HCT116 (cell line): ENCODE data around the gene IL31. TPM values are rescaled to one million over a fixed set of nuclear protein-coding genes. Genes with fewer than 3 reads are reported as not detected.

Source experiments
- ATAC-seq: fragments of 200-7000 bp; cut with Tn5 transposase; 2 replicates; pipeline ENCODE4 v1.9.1; 2020; ENCODE audit warnings: mild to moderate bottlenecking, moderate library complexity
- BruUV-seq: library from RNA; stranded (reverse); fragments of 400-500 nt; replicated peaks from 2 replicates; lab custom pipeline; 2021; lab: Mats Ljungman, UMichigan
- CTCF ChIA-PET: fragments of 300-600 bp; sonication (Branson Sonifier 250); formaldehyde crosslinking; loops from one replicate; lab custom pipeline; 2021; ENCODE audit warnings: antibody characterized with exemption; lab: Charles Lee
- POLR2A ChIA-PET: fragments of 300-600, 350-600 bp; sonication (Branson Sonifier 250); formaldehyde crosslinking; loops from one replicate; lab custom pipeline; 2021; ENCODE audit warnings: antibody characterized with exemption; lab: Charles Lee
- RAD21 ChIA-PET, 2 experiments: fragments of 300-600 bp; sonication (Branson Sonifier 250); formaldehyde crosslinking; loops; one replicate each; lab custom pipeline; 2023; ENCODE audit warnings: low total read pairs in 2 of 2; ENCODE audit not compliant: uncharacterized antibody in 2 of 2, unreplicated experiment in 2 of 2, low non-redundant PET in 1 of 2; lab: Charles Lee
- DNase-seq: peaks from one replicate; pipeline ENCODE4 v3.0.0-alpha.2; 2010; ENCODE audit warnings: low read depth, low spot score
- H2AFZ ChIP-seq: fragments of 200-600 bp; shearing (Covaris generic), sonication (generic); 2 replicates; pipeline ENCODE4 v1.6.1; 2017; ENCODE audit warnings: low read depth, mixed run types, mixed read lengths, antibody characterized with exemption, low read length; ENCODE audit not compliant: poor library complexity, severe bottlenecking
- H3K27ac ChIP-seq: 2 replicates; pipeline ENCODE4 v1.5.1; 2012; ENCODE audit warnings: low read depth, low read length
- H3K27me3 ChIP-seq: fragments of 200-600 bp; sonication (generic); 2 replicates; pipeline ENCODE4 v1.6.1; 2016; ENCODE audit warnings: mixed run types, low read length, mixed read lengths; ENCODE audit not compliant: insufficient read depth
- H3K36me3 ChIP-seq, 2 experiments: fragments of 200-500 bp in 1 of 2; fragments of 200-600 bp in 1 of 2; sonication (Bioruptor generic) in 1 of 2; sonication (generic) in 1 of 2; 2 replicates each; pipeline versions ENCODE4 v1.5.1 to v1.6.1; 2014 to 2016; ENCODE audit warnings: low read length in 2 of 2, inconsistent platforms in 1 of 2, mixed read lengths in 1 of 2, mixed run types in 1 of 2; ENCODE audit not compliant: insufficient read depth in 2 of 2, control insufficient read depth in 1 of 2
- H3K4me1 ChIP-seq, 2 experiments: fragments of 200-600 bp in 1 of 2; sonication (generic) in 1 of 2; 2 replicates each; pipeline versions ENCODE4 v1.5.1 to v1.6.1; 2012 to 2017; ENCODE audit warnings: low read length in 2 of 2, inconsistent platforms in 1 of 2, mild to moderate bottlenecking in 1 of 2, mixed read lengths in 1 of 2, mixed run types in 1 of 2, moderate library complexity in 1 of 2; ENCODE audit not compliant: insufficient read depth in 2 of 2, control insufficient read depth in 1 of 2
- H3K4me2 ChIP-seq: fragments of 200-600 bp; sonication (generic); 2 replicates; pipeline ENCODE4 v1.6.1; 2017; ENCODE audit warnings: mixed run types, low read length, mixed read lengths
- H3K4me3 ChIP-seq, 2 experiments: fragments of 200-600 bp in 1 of 2; sonication (generic) in 1 of 2; replicated peaks in 1 of 2; 2 replicates each; pipeline ENCODE4 v1.5.1; 2011 to 2016; ENCODE audit warnings: low read length in 2 of 2, control low read depth in 1 of 2, low read depth in 1 of 2, mild to moderate bottlenecking in 1 of 2, mixed read lengths in 1 of 2, mixed run types in 1 of 2
- H3K79me2 ChIP-seq: fragments of 200-600 bp; sonication (generic); 2 replicates; pipeline ENCODE4 v1.6.1; 2017; ENCODE audit warnings: mild to moderate bottlenecking, mixed run types, low read length, moderate library complexity, mixed read lengths; ENCODE audit not compliant: insufficient read depth
- H3K9ac ChIP-seq: fragments of 200-600 bp; sonication (generic); 2 replicates; pipeline ENCODE4 v1.6.1; 2016; ENCODE audit warnings: low read length, mixed read lengths
- H3K9me2 ChIP-seq: fragments of 200-600 bp; sonication (generic), shearing (Covaris generic); 2 replicates; pipeline ENCODE4 v1.6.1; 2017; ENCODE audit warnings: mixed run types, mild to moderate bottlenecking, moderate library complexity; ENCODE audit not compliant: insufficient read depth
- H3K9me3 ChIP-seq, 2 experiments: fragments of 200-500 bp in 1 of 2; fragments of 200-600 bp in 1 of 2; sonication (Bioruptor generic) in 1 of 2; sonication (generic) in 1 of 2; 2 replicates each; pipeline ENCODE4 v1.6.1; 2014 to 2017; ENCODE audit warnings: low read length in 2 of 2, mixed read lengths in 2 of 2, inconsistent platforms in 1 of 2, low read depth in 1 of 2, mild to moderate bottlenecking in 1 of 2, mixed run types in 1 of 2, moderate library complexity in 1 of 2; ENCODE audit not compliant: control insufficient read depth in 1 of 2, insufficient read depth in 1 of 2
- H4K20me1 ChIP-seq: fragments of 200-600 bp; sonication (generic), shearing (Covaris generic); 2 replicates; pipeline ENCODE4 v1.6.1; 2017; ENCODE audit warnings: mixed run types, mild to moderate bottlenecking, moderate library complexity; ENCODE audit not compliant: insufficient read depth
- CBX3 ChIP-seq: IDR thresholded peaks from 2 replicates; pipeline ENCODE4 v1.6.1; 2012; ENCODE audit warnings: low read depth
- CEBPB ChIP-seq: IDR thresholded peaks from 2 replicates; pipeline ENCODE4 v1.6.1; 2012; ENCODE audit warnings: low read depth
- EGR1 ChIP-seq: IDR thresholded peaks from 2 replicates; pipeline ENCODE4 v1.6.1; 2012; ENCODE audit warnings: low read depth
- ELF1 ChIP-seq: IDR thresholded peaks from 2 replicates; pipeline ENCODE4 v1.6.1; 2012; ENCODE audit warnings: low read depth, borderline replicate concordance
- EZH2 ChIP-seq: fragments of 200-600 bp; sonication (generic); IDR thresholded peaks from 2 replicates; pipeline ENCODE4 v1.6.1; 2017; ENCODE audit warnings: antibody characterized with exemption, mixed run types
- EZH2phosphoT487 ChIP-seq: fragments of 200-600 bp; IDR thresholded peaks from 2 replicates; pipeline ENCODE4 v1.6.1; 2018; ENCODE audit warnings: antibody characterized with exemption, borderline replicate concordance
- FOSL1 ChIP-seq: IDR thresholded peaks from 2 replicates; pipeline ENCODE4 v1.6.1; 2012; ENCODE audit warnings: low read depth
- JUND ChIP-seq: IDR thresholded peaks from 2 replicates; pipeline ENCODE4 v1.6.1; 2012
- POLR2A ChIP-seq: IDR thresholded peaks from 2 replicates; pipeline ENCODE4 v1.7.0; 2011; ENCODE audit warnings: borderline replicate concordance; ENCODE audit not compliant: insufficient read depth, insufficient read length; ENCODE audit errors: extremely low read depth
- POLR2AphosphoS5 ChIP-seq: IDR thresholded peaks from 2 replicates; pipeline ENCODE4 v1.6.1; 2011; ENCODE audit warnings: mild to moderate bottlenecking, low read depth, low read length, moderate library complexity
- SRF ChIP-seq: IDR thresholded peaks from 2 replicates; pipeline ENCODE4 v1.6.1; 2012; ENCODE audit warnings: low read depth
- TCF7L2 ChIP-seq: IDR thresholded peaks from 2 replicates; pipeline ENCODE4 v1.7.0; 2011; ENCODE audit warnings: borderline replicate concordance, inconsistent platforms; ENCODE audit not compliant: insufficient read depth, insufficient read length; ENCODE audit errors: extremely low read depth
- YY1 ChIP-seq: IDR thresholded peaks from 2 replicates; pipeline ENCODE4 v1.6.1; 2011; ENCODE audit warnings: low read length, low read depth, moderate library complexity, mild to moderate bottlenecking; ENCODE audit not compliant: insufficient replicate concordance; ENCODE audit errors: extremely low read depth
- ZFX ChIP-seq: fragments of 450-650 bp; IDR thresholded peaks from 2 replicates; pipeline ENCODE4 v1.6.1; 2017
- ZNF274 ChIP-seq: fragments of 200-500 bp; sonication (Bioruptor generic); IDR thresholded peaks from 2 replicates; pipeline ENCODE4 v1.6.1; 2014; ENCODE audit warnings: mild to moderate bottlenecking, low read depth, low read length, inconsistent platforms
- intact Hi-C: fragments of 100-400 bp; cut with micrococcal nuclease; formaldehyde crosslinking; loops from 2 replicates; pipeline ENCODE4 v1.10.0; 2022
- total RNA-seq: library from RNA; stranded (reverse); gene quantifications from one replicate; pipeline ENCODE4 v1.2.1, GENCODE V29; 2021; ENCODE audit not compliant: unreplicated experiment
- TF ChIP-seq, protein P1 (sequence below): IDR thresholded peaks from 2 replicates; pipeline ENCODE4 v1.6.1; 2011; ENCODE audit warnings: mild to moderate bottlenecking, low read length, moderate library complexity; ENCODE audit not compliant: insufficient replicate concordance; ENCODE audit errors: extremely low read depth

IL31 gene
- total RNA-seq, 1 experiment from 2014 or later = not detected

DNA sequence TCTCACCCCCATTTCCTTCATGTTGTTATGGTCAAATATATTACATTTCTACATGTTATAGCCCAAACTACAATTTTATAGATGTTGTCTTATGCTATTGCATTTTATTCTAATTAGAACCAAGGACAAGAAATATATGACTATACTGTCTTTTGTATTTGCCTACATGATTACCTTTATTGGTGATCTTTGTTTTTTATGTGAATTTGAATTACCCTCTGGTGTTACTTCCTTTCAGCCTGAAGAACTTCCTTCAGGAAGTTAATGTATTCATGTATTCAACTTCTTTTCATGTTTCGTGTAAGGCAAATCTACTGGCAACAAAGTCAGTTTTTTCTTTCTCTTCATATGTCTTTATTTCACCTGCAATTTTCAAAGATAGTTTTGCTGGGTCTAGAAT is 20.8 kb upstream of the IL31 start:
- H3K9me3 ChIP-seq = peaks cover 0 to 10% of the 10 kb centered on the region in 2 experiments; a peak in 2 of 4 replicates
- ChIA-PET CTCF (no interaction called here), RAD21 (no interaction called here), POLR2A (interaction anchor here (0.5 kb wide), 1 partner anchor 63 kb away, joined by 3 read pairs; no protein-coding TSS in a partner anchor)
- no peak overlapping the region for H3K4me2 ChIP-seq
- no peak overlapping the region for H3K4me3 ChIP-seq
- H2AFZ ChIP-seq = no peak overlapping the region
- BruUV-seq = no TSS peak
- H3K4me1 ChIP-seq = no peaks in the 10 kb centered on the region
- H3K27ac ChIP-seq = no peak overlapping the region
- TF ChIP-seq EZH2phosphoT487 = no peak
- no peak for TF ChIP-seq CBX3
- no peak for TF ChIP-seq ZNF274
- no peak for TF ChIP-seq POLR2A
- no peak for TF ChIP-seq TCF7L2
- no peak for TF ChIP-seq ELF1
- no peak for TF ChIP-seq EZH2
- no peak for TF ChIP-seq YY1
- no peak for TF ChIP-seq ZFX
- no peak for TF ChIP-seq SRF
- no peak for TF ChIP-seq EGR1
- no peak for TF ChIP-seq JUND
- TF ChIP-seq FOSL1 = no peak
- no peaks in the 10 kb centered on the region for H3K9me2 ChIP-seq
- no peak for ATAC-seq
- no peaks in the 10 kb centered on the region for H3K27me3 ChIP-seq
- no peaks in the 10 kb centered on the region for H3K79me2 ChIP-seq
- no peaks in the 10 kb centered on the region for H4K20me1 ChIP-seq
- no peak for DNase-seq
- H3K36me3 ChIP-seq = no peaks in the 10 kb centered on the region
- H3K9ac ChIP-seq = no peak overlapping the region
- intact Hi-C loops = no loop called here

- Histone ChIP-seq H3K79me2 (no peaks in the 10 kb centered on the region), H3K9me3 (peaks cover 0 to 10% of the 10 kb centered on the region in 2 experiments; a peak in 2 of 4 replicates), H3K4me3 (no peak overlapping the region), H3K36me3 (no peaks in the 10 kb centered on the region), H3K9ac (no peak overlapping the region), H4K20me1 (no peaks in the 10 kb centered on the region), H3K4me1 (no peaks in the 10 kb centered on the region), H2AFZ (no peak overlapping the region), H3K27ac (no peak overlapping the region), H3K4me2 (no peak overlapping the region), H3K9me2 (no peaks in the 10 kb centered on the region), H3K27me3 (no peaks in the 10 kb centered on the region)
- no TSS peak for BruUV-seq
- CTCF ChIA-PET = interaction anchor here (1.1 kb wide), 1 partner anchor 138 kb away, joined by 3 read pairs; no protein-coding TSS in a partner anchor
- intact Hi-C loops = no loop called here
- ATAC-seq (no peak), DNase-seq (no peak)
- TF ChIP-seq, protein P1, sequence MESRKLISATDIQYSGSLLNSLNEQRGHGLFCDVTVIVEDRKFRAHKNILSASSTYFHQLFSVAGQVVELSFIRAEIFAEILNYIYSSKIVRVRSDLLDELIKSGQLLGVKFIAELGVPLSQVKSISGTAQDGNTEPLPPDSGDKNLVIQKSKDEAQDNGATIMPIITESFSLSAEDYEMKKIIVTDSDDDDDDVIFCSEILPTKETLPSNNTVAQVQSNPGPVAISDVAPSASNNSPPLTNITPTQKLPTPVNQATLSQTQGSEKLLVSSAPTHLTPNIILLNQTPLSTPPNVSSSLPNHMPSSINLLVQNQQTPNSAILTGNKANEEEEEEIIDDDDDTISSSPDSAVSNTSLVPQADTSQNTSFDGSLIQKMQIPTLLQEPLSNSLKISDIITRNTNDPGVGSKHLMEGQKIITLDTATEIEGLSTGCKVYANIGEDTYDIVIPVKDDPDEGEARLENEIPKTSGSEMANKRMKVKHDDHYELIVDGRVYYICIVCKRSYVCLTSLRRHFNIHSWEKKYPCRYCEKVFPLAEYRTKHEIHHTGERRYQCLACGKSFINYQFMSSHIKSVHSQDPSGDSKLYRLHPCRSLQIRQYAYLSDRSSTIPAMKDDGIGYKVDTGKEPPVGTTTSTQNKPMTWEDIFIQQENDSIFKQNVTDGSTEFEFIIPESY = no peak
- TF ChIP-seq EZH2phosphoT487 (no peak), POLR2A (no peak), POLR2AphosphoS5 (no peak), CBX3 (no peak), EZH2 (no peak), EGR1 (no peak), ZNF274 (no peak), FOSL1 (no peak), CEBPB (no peak)
- POLR2A ChIA-PET = no interaction called here
- RAD21 ChIA-PET = interaction anchor here in 1 of 2 experiments (0.6 kb wide), 1 partner anchor 39 kb away, joined by 5 read pairs; no protein-coding TSS in a partner anchor
These were observed 18.4 kb upstream of the IL31 start for GRCh38 chr12:122192441-122192840.
